Left hindlimb (tissue), 1 donor: ENCODE data around the gene CHI3L2.

Experiments
- DNase-seq: peaks from one replicate; pipeline ENCODE4 v3.0.0-alpha.2; 2018

CHI3L2 gene

DNA sequence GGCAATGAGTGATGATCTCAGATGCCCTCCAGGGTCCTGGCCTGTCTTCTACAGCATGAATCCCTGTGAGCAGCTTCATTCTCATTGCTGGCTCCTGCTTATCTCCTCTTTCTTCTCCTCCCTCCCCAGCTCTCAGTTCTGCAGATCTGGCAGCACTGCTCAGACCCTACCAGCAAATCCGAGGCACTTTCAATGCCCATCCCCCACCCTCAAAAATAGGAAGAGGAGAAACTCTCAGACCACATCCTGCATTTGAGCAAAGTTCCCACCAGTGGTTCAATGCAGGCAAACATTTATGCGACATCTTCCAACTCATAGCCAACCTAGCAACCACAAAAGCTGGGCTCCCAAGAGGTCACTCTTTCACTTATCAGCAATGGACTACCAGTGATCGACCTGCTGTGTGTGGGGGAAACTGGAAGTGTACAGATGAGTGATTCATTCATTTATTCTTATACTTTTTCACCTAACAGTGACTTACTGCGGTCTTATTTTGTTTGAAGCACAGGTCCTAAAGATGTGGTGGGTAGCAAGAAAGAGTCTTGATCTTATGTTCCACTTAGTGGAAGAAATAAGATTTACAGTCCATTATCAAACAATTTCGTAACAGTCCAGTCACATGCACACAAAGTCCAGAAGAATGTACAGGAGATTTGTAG lies 5.8 kb upstream of the CHI3L2 start:
- DNase-seq: no peak

DNA sequence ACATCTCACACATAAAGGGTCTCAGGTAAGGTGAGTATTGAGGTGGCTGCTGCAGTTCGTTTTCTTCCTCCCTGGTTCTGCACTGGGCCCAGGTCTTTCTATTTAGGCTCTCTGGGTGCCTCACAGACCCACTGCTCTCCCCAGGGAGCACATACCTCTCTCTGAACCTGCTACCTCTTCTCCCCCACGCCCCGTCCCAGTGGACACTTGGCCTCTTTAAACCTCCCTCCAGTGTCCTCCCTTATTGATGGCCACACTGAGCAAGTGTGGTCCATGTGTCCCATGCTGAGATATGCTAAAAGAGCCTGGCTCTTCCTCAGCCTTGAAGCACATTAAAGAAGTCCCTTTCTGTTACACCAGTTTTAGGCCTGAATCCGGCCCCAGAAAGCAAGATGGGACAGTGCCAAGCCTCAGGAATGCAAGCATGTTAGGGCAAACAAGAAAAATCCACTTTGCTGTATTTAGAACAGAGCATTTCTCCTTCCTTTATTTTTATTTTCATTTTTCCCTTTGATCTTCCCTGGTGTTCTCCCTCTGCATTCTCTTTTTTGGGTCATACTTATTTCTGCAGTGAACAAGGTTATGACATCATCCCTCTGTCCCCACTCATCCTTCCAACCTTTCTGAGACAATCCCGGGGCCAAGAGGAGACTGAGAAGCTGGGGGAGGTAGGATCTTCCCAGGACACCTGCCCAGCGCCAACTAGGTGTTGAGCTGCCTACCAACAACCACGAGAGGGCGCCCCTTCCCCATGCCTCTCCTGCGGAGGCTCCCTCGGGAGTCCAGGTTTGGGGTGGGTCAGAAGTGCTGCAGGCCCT lies 5.0 kb upstream of the CHI3L2 start:
- DNase-seq: peak; percentile 63

DNA sequence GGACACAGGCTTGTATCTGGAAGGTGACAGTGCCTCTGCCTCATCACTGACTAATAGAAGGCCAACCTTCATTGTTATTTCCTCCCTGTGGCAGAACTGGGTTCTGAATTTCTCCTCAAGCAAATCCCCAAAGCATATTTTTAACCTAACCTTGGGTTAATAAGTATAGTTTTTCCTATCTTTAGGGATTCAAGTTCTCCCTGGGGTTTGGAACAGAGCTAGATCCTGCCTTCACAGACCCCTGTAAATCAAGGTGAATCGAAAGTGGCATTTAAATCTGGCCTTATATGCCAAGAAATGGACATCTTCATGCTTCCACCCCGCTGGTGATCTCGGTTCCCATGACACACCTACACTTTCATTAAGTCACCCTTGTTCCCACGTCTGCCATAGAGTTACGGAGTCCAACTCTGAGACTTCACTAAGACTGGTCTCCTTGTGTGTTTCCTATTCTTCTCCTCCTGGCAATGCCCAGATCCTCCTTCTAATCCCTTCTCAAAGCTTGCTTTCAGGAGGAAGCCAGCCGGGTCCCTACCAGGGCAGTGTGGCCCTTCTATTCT lies 4.3 kb upstream of the CHI3L2 start:
- no peak for DNase-seq

DNA sequence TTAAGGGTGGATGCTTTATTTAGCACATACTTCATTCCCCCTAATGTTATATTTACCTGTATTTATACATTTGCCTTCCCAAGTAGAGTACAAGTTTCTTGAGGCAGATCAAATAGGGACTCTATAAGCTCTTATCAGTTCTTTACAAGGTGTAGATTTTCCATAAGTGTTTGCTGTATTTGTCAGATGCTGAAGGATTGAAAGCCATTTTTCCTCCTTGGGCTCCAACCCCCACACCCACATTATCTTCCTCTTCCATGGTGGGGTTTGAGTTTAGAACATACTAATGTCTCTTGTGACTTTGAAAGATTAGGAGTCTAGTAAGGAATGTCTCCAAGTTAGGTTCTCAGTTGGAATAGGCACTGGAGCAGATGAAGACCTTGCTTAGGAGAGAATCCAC lies 2.4 kb upstream of the CHI3L2 start:
- DNase-seq: no peak

- DNase-seq: no peak
These were observed 1.7 kb upstream of the CHI3L2 start for GRCh38 chr1:111225717-111226400.

- peak; percentile 32 for DNase-seq
These were observed 586 bp downstream of the CHI3L2 start for GRCh38 chr1:111227851-111228747.

GRCh38 chr1:111228748-111229126 lies 1.2 kb downstream of the CHI3L2 start:
- no peak for DNase-seq

DNA sequence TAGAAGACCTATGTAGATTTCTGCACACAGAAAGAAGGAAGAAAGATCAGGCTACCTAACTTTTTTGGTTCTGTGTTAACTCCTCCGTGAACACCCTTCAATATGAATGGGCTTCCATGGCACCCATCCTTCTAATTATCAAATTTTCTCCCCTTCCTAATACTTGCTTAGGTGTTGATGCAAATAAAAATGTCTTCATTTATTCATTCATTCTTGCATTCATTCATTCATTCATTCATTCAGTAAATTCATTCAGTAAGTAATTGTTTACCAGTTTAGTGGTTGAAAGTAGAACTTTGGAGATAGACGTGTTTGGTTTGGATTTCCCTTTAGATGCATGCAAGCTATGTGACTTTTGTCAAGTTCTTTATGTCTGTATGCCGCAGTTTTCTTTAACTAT lies 4.6 kb downstream of the CHI3L2 start:
- DNase-seq: no peak

- no peak for DNase-seq
These were observed 6.7 kb downstream of the CHI3L2 start for GRCh38 chr1:111234258-111234657.

GRCh38 chr1:111234866-111235265 lies 7.4 kb downstream of the CHI3L2 start:
- DNase-seq: no peak

- no peak for DNase-seq
These were observed 8.9 kb downstream of the CHI3L2 start for GRCh38 chr1:111236379-111236778.

DNA sequence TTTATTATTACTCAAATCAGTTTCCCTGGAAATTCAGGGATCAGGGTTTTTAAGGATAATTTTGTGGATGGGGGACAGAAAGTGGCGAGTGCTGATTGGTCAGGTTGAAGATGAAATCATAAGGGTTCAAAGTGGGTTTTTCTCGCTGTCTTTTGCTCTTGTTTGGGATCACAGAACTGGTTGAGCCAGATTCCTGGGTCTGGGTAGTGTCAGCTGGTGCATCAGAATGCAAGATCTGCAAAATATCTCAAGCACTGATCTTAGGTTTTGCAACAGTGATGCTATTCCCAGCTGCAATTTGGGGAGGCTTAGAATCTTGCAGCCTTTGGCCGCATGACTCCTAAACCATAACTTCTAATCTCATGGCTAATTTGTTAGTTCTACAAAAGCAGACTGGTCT lies 9.3 kb downstream of the CHI3L2 start:
- no peak for DNase-seq

GRCh38 chr1:111238056-111238795 lies 10.7 kb downstream of the CHI3L2 start:
- DNase-seq: no peak

DNA sequence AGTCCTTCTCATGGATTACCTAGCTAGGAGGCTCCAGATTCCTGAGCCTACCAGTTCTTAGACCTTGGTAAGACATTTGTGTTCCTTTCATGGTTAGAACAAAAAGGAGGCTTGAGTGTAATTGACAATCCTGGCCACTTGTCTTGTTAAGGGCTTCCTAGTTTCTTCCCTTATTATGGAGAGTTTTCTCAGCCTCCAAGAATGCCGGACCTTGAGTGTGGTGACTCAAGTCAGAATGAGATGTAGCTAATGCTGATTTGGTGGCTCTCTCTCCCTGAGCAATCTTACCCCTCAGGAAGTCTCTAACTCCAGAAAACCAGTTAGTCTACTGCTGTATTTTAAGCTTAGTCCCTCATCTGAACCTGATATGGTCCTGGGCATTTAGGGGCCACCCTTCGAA lies 14.3 kb downstream of the CHI3L2 start:
- DNase-seq: no peak

GRCh38 chr1:111242805-111243523 lies 15.5 kb downstream of the CHI3L2 start:
- DNase-seq: no peak

- DNase-seq: no peak
These were observed 19.8 kb downstream of the CHI3L2 start for GRCh38 chr1:111247125-111247838.

DNA sequence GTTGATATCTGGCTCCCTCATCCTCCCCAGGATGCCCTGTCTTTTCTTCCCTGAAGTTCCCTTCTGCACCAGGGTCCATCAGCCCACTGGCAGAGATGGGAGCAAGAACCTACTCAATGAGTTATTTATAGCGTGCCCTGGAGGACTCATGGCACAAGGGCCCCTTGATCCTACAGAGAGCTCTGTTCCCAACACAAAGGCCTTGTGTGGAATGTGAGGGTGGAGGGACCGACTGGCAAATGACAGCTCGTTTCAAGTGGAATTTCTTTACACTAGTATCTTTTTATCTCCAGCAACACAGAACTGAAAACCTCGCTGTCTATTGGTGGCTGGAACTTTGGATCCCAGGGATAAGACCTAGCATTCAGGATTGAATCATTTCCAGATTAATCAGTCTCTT lies 22.4 kb downstream of the CHI3L2 start:
- DNase-seq: no peak

DNA sequence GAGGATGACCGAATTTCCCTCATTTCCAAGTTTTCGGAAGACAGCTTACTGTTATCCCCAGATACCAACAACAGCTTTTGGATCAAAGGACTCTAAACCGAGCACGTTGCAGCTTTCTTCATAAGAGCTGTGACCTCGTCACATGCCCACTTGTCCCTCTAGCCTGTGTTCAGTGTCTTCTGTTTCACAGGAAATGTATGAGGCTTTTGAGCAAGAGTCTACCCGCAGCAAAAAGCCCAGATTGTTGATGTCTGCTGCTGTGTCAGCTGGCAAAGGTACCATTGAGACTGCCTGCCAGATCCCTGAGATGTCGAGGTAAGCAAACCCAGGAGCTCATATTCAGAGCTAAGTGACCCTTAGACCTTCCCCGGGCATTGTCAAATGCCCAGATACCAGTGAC lies 24.1 kb downstream of the CHI3L2 start:
- no peak for DNase-seq

DNA sequence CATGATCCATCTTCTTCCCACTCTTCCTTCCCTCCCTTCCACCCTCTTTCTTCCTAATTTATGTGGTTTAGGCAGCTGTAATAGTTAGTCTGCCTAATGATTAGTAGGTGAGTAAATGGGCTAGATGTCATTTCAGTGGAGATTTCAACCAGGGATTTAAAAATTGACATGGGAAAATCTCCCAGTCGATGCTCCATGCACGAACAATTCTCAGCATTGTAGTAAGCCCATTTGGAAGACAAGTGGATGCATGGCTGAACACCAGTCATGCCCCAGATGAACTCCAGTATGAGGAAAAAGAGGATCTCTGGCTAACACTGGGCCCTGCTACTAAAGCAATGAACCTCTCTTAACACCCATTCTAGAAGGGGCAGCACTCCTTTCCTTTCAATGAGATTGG lies 25.3 kb downstream of the CHI3L2 start:
- DNase-seq: no peak

DNA sequence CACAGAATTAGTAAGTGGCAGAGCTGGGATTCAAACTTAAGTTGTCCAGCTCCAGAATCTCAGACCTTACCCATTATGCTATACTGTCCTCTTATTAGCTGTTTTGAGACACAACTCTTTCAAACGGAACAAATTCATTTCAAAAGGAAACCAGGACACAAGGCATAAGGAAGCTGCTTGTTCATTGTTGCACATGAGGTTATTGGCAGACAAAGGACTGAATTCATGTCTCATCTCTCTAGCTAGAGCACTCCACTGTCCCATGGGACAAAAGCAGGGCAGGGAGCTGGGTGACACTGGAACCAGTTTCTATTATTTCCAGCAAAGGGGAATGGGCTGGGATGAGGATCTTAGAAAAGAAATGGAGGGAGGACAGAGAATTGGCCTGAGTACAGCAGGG lies 26.4 kb downstream of the CHI3L2 start:
- no peak for DNase-seq
